ENCODE data around the gene PNMT. TPM values are rescaled to one million over a fixed set of nuclear protein-coding genes. Genes with fewer than 3 reads are reported as not detected.

PNMT gene
- total and polyA plus RNA-seq, 2 of the 13 experiments (the other 11 are each of a cell fraction or from before 2014, with no cell fraction given): 0.25 TPM; not detected in 1

DNA sequence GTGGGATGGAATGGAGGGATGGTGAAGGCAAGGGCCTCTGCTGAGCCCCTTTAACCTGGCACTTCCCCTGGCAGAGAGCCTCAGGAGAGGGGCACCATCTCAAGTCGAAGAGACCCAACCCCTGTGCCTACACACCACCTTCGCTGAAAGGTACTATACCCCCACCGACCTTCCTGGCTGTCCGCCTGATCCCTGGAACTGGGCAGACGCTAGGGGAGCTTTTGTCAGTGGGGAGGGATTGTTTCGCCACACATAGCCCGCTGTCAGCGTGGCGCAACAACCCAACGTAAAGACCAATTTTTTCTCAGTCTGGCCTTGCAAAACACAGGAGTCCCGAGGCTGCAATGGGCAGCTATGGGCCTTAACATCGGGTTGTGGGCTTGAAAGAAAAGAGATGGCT is 38.4 kb upstream of the PNMT start (continued):
- TF ChIP-seq, protein P1, sequence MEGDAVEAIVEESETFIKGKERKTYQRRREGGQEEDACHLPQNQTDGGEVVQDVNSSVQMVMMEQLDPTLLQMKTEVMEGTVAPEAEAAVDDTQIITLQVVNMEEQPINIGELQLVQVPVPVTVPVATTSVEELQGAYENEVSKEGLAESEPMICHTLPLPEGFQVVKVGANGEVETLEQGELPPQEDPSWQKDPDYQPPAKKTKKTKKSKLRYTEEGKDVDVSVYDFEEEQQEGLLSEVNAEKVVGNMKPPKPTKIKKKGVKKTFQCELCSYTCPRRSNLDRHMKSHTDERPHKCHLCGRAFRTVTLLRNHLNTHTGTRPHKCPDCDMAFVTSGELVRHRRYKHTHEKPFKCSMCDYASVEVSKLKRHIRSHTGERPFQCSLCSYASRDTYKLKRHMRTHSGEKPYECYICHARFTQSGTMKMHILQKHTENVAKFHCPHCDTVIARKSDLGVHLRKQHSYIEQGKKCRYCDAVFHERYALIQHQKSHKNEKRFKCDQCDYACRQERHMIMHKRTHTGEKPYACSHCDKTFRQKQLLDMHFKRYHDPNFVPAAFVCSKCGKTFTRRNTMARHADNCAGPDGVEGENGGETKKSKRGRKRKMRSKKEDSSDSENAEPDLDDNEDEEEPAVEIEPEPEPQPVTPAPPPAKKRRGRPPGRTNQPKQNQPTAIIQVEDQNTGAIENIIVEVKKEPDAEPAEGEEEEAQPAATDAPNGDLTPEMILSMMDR (CRISPR knock-in tag; IDR thresholded peaks at IDR 0.05): peak; percentile 39
- peak; percentile 89 for TF ChIP-seq CEBPG (CRISPR knock-in tag; IDR thresholded peaks at IDR 0.05)
- no peak for TF ChIP-seq ELF1 (CRISPR knock-in tag; IDR thresholded peaks at IDR 0.05)
- TF ChIP-seq, protein P2, sequence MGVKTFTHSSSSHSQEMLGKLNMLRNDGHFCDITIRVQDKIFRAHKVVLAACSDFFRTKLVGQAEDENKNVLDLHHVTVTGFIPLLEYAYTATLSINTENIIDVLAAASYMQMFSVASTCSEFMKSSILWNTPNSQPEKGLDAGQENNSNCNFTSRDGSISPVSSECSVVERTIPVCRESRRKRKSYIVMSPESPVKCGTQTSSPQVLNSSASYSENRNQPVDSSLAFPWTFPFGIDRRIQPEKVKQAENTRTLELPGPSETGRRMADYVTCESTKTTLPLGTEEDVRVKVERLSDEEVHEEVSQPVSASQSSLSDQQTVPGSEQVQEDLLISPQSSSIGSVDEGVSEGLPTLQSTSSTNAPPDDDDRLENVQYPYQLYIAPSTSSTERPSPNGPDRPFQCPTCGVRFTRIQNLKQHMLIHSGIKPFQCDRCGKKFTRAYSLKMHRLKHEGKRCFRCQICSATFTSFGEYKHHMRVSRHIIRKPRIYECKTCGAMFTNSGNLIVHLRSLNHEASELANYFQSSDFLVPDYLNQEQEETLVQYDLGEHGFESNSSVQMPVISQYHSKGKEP (CRISPR knock-in tag; IDR thresholded peaks at IDR 0.05): no peak
- TF ChIP-seq ATM (IDR thresholded peaks at IDR 0.05; ENCODE audit: borderline replicate concordance): no peak
- no peak for TF ChIP-seq JUN (CRISPR knock-in tag; IDR thresholded peaks at IDR 0.05)
- TF ChIP-seq WIZ (CRISPR knock-in tag; IDR thresholded peaks at IDR 0.05): no peak
- TF ChIP-seq CBX1 (IDR thresholded peaks at IDR 0.05; ENCODE audit: low read depth): no peak
- TF ChIP-seq DNMT1 (CRISPR knock-in tag; IDR thresholded peaks at IDR 0.05): peak; percentile 35; the same call in 1 of the 2 replicates
- no peak for TF ChIP-seq KDM5A (IDR thresholded peaks at IDR 0.05; ENCODE audit: borderline replicate concordance, low read length)
- TF ChIP-seq, protein P3, sequence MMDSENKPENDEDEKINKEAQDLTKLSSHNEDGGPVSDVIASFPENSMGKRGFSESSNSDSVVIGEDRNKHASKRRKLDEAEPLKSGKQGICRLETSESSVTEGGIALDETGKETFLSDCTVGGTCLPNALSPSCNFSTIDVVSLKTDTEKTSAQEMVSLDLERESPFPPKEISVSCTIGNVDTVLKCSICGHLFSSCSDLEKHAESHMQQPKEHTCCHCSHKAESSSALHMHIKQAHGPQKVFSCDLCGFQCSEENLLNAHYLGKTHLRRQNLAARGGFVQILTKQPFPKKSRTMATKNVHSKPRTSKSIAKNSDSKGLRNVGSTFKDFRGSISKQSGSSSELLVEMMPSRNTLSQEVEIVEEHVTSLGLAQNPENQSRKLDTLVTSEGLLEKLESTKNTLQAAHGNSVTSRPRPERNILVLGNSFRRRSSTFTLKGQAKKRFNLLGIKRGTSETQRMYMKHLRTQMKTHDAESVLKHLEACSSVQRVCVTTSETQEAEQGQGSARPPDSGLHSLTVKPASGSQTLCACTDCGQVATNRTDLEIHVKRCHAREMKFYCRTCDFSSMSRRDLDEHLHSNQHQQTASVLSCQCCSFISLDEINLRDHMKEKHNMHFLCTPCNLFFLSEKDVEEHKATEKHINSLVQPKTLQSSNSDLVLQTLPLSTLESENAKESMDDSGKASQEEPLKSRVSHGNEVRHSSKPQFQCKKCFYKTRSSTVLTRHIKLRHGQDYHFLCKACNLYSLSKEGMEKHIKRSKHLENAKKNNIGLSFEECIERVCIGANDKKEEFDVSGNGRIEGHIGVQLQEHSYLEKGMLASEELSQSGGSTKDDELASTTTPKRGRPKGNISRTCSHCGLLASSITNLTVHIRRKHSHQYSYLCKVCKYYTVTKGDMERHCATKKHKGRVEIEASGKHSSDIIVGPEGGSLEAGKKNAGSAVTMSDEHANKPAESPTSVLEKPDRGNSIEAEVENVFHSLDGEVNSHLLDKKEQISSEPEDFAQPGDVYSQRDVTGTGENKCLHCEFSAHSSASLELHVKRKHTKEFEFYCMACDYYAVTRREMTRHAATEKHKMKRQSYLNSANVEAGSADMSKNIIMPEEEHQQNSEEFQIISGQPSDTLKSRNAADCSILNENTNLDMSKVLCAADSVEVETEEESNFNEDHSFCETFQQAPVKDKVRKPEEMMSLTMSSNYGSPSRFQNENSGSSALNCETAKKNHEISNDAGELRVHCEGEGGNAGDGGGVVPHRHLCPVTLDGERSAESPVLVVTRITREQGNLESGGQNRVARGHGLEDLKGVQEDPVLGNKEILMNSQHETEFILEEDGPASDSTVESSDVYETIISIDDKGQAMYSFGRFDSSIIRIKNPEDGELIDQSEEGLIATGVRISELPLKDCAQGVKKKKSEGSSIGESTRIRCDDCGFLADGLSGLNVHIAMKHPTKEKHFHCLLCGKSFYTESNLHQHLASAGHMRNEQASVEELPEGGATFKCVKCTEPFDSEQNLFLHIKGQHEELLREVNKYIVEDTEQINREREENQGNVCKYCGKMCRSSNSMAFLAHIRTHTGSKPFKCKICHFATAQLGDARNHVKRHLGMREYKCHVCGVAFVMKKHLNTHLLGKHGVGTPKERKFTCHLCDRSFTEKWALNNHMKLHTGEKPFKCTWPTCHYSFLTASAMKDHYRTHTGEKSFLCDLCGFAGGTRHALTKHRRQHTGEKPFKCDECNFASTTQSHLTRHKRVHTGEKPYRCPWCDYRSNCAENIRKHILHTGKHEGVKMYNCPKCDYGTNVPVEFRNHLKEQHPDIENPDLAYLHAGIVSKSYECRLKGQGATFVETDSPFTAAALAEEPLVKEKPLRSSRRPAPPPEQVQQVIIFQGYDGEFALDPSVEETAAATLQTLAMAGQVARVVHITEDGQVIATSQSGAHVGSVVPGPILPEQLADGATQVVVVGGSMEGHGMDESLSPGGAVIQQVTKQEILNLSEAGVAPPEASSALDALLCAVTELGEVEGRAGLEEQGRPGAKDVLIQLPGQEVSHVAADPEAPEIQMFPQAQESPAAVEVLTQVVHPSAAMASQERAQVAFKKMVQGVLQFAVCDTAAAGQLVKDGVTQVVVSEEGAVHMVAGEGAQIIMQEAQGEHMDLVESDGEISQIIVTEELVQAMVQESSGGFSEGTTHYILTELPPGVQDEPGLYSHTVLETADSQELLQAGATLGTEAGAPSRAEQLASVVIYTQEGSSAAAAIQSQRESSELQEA (CRISPR knock-in tag; IDR thresholded peaks at IDR 0.05; ENCODE audit: not compliant biosample characterization): no peak
- peak; percentile 46 for TF ChIP-seq SAP130 (CRISPR knock-in tag; IDR thresholded peaks at IDR 0.05; ENCODE audit: low read depth)
- TF ChIP-seq FOSL1 (CRISPR knock-in tag; IDR thresholded peaks at IDR 0.05; ENCODE audit: borderline replicate concordance): no peak
- TF ChIP-seq, protein P4, sequence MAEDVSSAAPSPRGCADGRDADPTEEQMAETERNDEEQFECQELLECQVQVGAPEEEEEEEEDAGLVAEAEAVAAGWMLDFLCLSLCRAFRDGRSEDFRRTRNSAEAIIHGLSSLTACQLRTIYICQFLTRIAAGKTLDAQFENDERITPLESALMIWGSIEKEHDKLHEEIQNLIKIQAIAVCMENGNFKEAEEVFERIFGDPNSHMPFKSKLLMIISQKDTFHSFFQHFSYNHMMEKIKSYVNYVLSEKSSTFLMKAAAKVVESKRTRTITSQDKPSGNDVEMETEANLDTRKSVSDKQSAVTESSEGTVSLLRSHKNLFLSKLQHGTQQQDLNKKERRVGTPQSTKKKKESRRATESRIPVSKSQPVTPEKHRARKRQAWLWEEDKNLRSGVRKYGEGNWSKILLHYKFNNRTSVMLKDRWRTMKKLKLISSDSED (CRISPR knock-in tag; IDR thresholded peaks at IDR 0.05): peak; percentile 34; the same call in 1 of the 2 replicates
- no peak for TF ChIP-seq CHD4 (IDR thresholded peaks at IDR 0.05; ENCODE audit: borderline replicate concordance, low read length)
- TF ChIP-seq HMGA1 (CRISPR knock-in tag; conservative IDR thresholded peaks at IDR 0.05): no peak
- no peak for TF ChIP-seq HOXA9 (CRISPR knock-in tag; IDR thresholded peaks at IDR 0.05; ENCODE audit: borderline replicate concordance)
- TF ChIP-seq, protein P5, sequence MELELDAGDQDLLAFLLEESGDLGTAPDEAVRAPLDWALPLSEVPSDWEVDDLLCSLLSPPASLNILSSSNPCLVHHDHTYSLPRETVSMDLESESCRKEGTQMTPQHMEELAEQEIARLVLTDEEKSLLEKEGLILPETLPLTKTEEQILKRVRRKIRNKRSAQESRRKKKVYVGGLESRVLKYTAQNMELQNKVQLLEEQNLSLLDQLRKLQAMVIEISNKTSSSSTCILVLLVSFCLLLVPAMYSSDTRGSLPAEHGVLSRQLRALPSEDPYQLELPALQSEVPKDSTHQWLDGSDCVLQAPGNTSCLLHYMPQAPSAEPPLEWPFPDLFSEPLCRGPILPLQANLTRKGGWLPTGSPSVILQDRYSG (CRISPR knock-in tag; IDR thresholded peaks at IDR 0.05): no peak
